RWPE2 (cell line): Measurements from ENCODE around the gene RTKN.
"Not testable (repeated sequence)": the region's sequence is repeated elsewhere in the genome, so short reads cannot be mapped to it uniquely, and the experiment has no call there.

Experiments
- ATAC-seq: fragments of 200-7000 bp; cut with Tn5 transposase; 3 replicates; pipeline ENCODE4 v1.9.1; 2021; ENCODE audit warnings: low read depth
- DNase-seq: peaks from one replicate; pipeline ENCODE4 v3.0.0-alpha.2; 2020; ENCODE audit warnings: low spot score
- H3K27ac ChIP-seq: fragments of 450-650 bp; 2 replicates; pipeline ENCODE4 v1.5.1; 2017; ENCODE audit warnings: mild to moderate bottlenecking; ENCODE audit not compliant: poor library complexity, severe bottlenecking
- H3K27me3 ChIP-seq: fragments of 250-450 bp; sonication (Bioruptor Pico); 2 replicates; pipeline ENCODE4 v1.5.1; 2021; ENCODE audit warnings: mild to moderate bottlenecking, moderate library complexity; ENCODE audit not compliant: insufficient read depth, poor library complexity, severe bottlenecking
- H3K36me3 ChIP-seq: fragments of 250-450 bp; sonication (Bioruptor Pico); 2 replicates; pipeline ENCODE4 v1.5.1; 2020; ENCODE audit warnings: low read depth, mild to moderate bottlenecking, moderate library complexity
- H3K4me1 ChIP-seq: fragments of 250-450 bp; sonication (Bioruptor Pico); 2 replicates; pipeline ENCODE4 v1.5.1; 2021; ENCODE audit warnings: mild to moderate bottlenecking, moderate library complexity; ENCODE audit not compliant: insufficient read depth, poor library complexity, severe bottlenecking
- H3K4me3 ChIP-seq: fragments of 250-450 bp; sonication (Bioruptor Pico); 2 replicates; pipeline ENCODE4 v1.5.1; 2021; ENCODE audit warnings: mild to moderate bottlenecking, moderate library complexity; ENCODE audit not compliant: severe bottlenecking
- H3K9me3 ChIP-seq: fragments of 250-450 bp; sonication (Bioruptor Pico); 2 replicates; pipeline ENCODE4 v1.5.1; 2021; ENCODE audit warnings: mild to moderate bottlenecking, moderate library complexity; ENCODE audit not compliant: severe bottlenecking
- TF ChIP-seq, protein P1 (sequence below): fragments of 450-650 bp; IDR thresholded peaks from one replicate; pipeline ENCODE4 v1.5.1; 2017; ENCODE audit warnings: mild to moderate bottlenecking, moderate library complexity; ENCODE audit not compliant: poor library complexity, severe bottlenecking

RTKN gene

DNA sequence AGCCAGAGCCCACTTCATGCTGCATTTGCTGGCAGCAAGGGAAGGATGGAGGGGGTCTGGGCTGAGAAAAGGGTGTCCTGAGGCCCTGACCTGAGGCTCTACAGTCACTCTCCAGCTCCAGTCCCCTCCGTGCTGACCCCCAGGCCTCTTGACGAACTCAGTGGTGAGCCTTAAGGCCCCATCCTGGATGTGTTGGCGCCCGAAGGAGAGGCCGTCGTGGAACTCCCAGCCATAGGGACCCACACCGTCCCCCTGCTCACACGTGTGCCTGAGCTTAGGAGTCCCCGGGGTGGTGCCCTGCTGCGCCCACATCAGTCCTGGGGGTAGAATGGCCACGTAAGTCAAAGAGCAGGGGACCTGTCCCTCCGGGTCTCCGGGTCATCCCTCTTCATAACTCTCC, 22.7 kb upstream of the RTKN start:
- no peak for DNase-seq
- Histone ChIP-seq H3K27ac (peak overlapping the region; percentile 50), H3K9me3 (no peaks in the 10 kb centered on the region)

DNA sequence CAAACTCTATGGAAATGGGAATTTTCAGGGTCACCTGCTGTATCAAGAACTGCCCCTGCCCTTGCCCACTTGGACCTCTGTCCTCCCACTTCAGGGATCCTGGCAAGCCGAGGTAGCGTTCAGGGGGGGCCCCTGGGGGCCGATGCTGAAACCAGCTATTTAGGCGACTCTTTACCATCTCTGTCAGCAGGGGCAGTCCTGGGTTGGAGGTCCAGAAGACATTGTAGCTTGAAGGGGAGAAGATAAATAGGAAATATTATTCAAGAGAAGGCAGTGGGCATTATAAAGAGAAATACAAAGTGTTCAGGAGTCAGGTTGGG, 21.0 kb upstream of the RTKN start:
- Histone ChIP-seq H3K27me3 (no peaks in the 10 kb centered on the region), H3K4me3 (no peak overlapping the region), H3K9me3 (no peaks in the 10 kb centered on the region), H3K27ac (no peak overlapping the region), H3K4me1 (no peaks in the 10 kb centered on the region), H3K36me3 (peaks cover 21% of the 10 kb centered on the region)
- DNase-seq, result no peak
- ATAC-seq, result no peak
- TF ChIP-seq, protein P1, sequence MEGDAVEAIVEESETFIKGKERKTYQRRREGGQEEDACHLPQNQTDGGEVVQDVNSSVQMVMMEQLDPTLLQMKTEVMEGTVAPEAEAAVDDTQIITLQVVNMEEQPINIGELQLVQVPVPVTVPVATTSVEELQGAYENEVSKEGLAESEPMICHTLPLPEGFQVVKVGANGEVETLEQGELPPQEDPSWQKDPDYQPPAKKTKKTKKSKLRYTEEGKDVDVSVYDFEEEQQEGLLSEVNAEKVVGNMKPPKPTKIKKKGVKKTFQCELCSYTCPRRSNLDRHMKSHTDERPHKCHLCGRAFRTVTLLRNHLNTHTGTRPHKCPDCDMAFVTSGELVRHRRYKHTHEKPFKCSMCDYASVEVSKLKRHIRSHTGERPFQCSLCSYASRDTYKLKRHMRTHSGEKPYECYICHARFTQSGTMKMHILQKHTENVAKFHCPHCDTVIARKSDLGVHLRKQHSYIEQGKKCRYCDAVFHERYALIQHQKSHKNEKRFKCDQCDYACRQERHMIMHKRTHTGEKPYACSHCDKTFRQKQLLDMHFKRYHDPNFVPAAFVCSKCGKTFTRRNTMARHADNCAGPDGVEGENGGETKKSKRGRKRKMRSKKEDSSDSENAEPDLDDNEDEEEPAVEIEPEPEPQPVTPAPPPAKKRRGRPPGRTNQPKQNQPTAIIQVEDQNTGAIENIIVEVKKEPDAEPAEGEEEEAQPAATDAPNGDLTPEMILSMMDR, result no peak

More for the DNA sequence above, 22.7 kb upstream of the RTKN start:
- H3K36me3 ChIP-seq, result peaks cover 21% of the 10 kb centered on the region
- TF ChIP-seq, protein P1, result no peak
- no peaks in the 10 kb centered on the region for H3K4me1 ChIP-seq
- H3K4me3 ChIP-seq, result peak overlapping the region; percentile 71
- peak; percentile 13 for ATAC-seq
- no peaks in the 10 kb centered on the region for H3K27me3 ChIP-seq

DNA sequence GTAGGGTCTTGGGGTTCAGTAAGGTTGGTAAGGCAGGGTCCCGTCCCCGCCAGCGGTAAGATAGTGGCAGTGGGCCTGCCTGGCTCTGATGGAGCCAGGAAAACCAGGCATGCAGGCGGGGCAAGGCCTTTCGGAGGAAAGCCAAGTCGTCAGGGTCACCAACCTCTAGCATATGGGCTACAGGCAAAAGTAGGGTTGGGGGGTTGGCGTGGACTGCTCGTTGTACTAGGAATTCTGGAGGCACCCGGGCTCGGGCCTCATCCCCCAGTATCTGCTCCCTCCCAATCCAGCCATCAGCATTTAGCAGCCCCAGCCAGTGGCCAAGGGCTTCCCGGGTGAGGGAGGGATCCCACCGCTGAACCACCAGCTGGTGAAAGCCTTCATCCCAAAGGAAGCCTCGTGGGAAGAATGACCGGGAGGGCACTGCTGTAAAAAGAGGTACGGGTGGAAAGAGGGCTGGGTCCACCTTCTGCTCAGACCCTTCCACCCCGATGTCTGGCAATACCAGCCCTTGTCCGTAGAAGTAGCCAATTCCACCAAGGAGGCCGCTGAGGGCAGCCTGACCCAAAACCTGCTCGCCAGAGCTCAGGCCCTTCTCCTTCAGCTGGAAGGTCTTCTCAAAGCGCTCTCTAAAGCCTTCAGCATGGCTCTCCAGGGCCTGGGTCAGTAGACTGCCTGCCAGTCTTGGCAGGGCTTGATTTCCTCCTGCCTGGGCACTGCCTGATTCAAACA, 20.5 kb upstream of the RTKN start:
- no peaks in the 10 kb centered on the region for H3K27me3 ChIP-seq
- TF ChIP-seq, protein P1, result no peak
- DNase-seq (no peak), ATAC-seq (no peak)
- H3K27ac ChIP-seq, result no peak overlapping the region
- H3K36me3 ChIP-seq, result peaks cover 21% of the 10 kb centered on the region
- no peaks in the 10 kb centered on the region for H3K4me1 ChIP-seq
- H3K4me3 ChIP-seq, result no peak overlapping the region
- H3K9me3 ChIP-seq, result no peaks in the 10 kb centered on the region

DNA sequence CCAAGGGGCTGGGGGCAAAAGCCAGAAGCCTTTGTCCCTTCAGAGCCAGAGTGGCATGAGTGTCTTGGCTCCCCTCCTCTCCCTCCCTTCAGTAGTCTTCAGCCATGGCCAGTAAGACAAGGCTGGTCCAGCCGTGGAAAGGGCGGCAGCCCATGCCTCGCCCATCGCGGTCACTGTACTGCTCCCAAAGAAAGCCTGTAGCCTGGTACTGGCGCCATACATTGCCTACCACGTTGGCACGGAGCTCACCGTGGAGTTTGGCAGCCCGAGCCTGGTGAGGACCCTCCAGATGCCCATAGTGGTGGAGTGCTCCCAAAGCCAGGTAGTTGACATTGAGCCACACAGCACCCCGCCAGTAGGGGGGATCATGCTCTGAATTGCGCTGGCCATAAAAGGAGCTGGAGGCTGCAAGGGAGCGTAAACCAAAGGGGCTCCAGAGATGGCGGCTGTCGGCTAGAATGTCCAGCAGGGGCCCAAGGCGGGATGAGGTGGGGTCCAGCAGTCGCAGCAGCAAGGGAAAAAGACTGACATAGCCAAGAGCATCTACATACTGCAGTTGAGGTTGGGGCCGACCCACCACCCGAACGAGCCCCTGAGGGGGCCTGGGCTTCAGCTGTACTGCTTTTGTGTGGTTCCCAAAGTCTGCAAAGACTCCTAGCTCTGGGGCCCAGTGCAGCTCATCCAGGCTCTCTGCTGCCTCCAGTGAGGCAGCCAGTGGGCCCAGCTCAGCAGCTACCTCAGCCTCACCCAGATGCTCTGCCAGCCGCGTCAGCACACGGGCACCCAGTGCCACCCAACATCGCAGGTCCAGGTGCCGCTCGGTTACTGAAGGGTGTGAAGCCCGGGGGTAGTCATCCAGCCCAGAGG, 19.7 kb upstream of the RTKN start:
- Histone ChIP-seq H3K27me3 (no peaks in the 10 kb centered on the region), H3K27ac (no peak overlapping the region), H3K4me1 (peaks cover 5% of the 10 kb centered on the region), H3K9me3 (no peaks in the 10 kb centered on the region), H3K36me3 (peaks cover 21% of the 10 kb centered on the region), H3K4me3 (no peak overlapping the region)
- DNase-seq, result no peak
- ATAC-seq, result no peak
- TF ChIP-seq, protein P1, result no peak

DNA sequence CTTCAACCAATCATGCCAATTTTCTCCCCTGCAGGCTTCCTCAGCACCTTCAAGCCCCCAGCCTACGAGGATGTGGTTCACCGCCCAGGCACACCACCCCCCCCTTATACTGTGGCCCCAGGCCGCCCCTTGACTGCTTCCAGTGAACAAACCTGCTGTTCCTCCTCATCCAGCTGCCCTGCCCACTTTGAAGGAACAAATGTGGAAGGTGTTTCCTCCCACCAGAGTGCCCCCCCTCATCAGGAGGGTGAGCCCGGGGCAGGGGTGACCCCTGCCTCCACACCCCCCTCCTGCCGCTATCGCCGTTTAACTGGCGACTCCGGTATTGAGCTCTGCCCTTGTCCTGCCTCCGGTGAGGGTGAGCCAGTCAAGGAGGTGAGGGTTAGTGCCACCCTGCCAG, 18.4 kb upstream of the RTKN start:
- peaks cover 24% of the 10 kb centered on the region for H3K36me3 ChIP-seq
- peaks cover 12% of the 10 kb centered on the region for H3K4me1 ChIP-seq
- not testable (repeated sequence) for H3K27me3 ChIP-seq, H3K9me3 ChIP-seq, H3K27ac ChIP-seq, H3K4me3 ChIP-seq, DNase-seq, ATAC-seq

DNA sequence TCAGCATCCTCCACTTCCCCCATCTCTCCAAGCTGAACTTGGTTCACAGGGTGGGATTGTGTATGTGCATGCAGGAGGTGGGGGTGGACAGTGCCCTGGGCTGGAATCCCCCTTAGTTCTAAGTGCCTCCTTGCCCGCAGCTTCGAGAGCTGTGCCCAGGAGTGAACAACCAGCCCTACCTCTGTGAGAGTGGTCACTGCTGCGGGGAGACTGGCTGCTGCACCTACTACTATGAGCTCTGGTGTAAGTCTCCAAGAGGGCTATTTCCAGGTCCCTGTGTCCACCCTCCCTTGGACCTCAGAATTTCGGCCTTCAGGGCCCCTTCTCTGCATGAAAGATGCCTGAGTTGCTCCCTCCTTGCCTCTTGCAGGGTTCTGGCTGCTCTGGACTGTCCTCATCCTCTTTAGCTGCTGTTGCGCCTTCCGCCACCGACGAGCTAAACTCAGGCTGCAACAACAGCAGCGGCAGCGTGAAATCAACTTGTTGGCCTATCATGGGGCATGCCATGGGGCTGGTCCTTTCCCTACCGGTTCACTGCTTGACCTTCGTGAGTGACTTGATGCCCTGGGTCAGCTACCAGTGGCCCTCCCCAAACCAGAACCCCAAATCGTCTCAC, 17.9 kb upstream of the RTKN start:
- not testable (repeated sequence) for DNase-seq, H3K27ac ChIP-seq, H3K9me3 ChIP-seq, H3K27me3 ChIP-seq, H3K4me3 ChIP-seq, ATAC-seq
- peaks cover 12% of the 10 kb centered on the region for H3K4me1 ChIP-seq
- H3K36me3 ChIP-seq, result peaks cover 24% of the 10 kb centered on the region
